Measurements from ENCODE around the gene HIF1A.
"Not testable (repeated sequence)": the region's sequence is repeated elsewhere in the genome, so short reads cannot be mapped to it uniquely, and the experiment has no call there.

Gene HIF1A

GRCh38 chr14:61708693-61709092 is 13.4 kb downstream of the HIF1A start:
- not testable (repeated sequence) for DNase-seq (ENCODE audit: low read depth)

GRCh38 chr14:61710853-61711817 is 15.8 kb downstream of the HIF1A start:
- no peak for DNase-seq (ENCODE audit: low read depth)

GRCh38 chr14:61712137-61712536 is 16.8 kb downstream of the HIF1A start:
- DNase-seq (ENCODE audit: low read depth): no peak

- DNase-seq (ENCODE audit: low read depth): no peak
Observed at GRCh38 chr14:61713724-61714437, 18.6 kb downstream of the HIF1A start.

- no peak for DNase-seq (ENCODE audit: low read depth)
Observed at GRCh38 chr14:61716956-61717355, 21.6 kb downstream of the HIF1A start.

- DNase-seq (ENCODE audit: low read depth): no peak
Observed at GRCh38 chr14:61718039-61718438, 22.7 kb downstream of the HIF1A start.

- DNase-seq (ENCODE audit: low read depth): no peak
Observed at GRCh38 chr14:61719344-61720293, 24.3 kb downstream of the HIF1A start.

- DNase-seq (ENCODE audit: low read depth): no peak
Observed at GRCh38 chr14:61720294-61720661, 25.0 kb downstream of the HIF1A start.

GRCh38 chr14:61720741-61721140 is 25.4 kb downstream of the HIF1A start:
- DNase-seq (ENCODE audit: low read depth): no peak

GRCh38 chr14:61724133-61724532 is 28.8 kb downstream of the HIF1A start:
- no peak for DNase-seq (ENCODE audit: low read depth)

GRCh38 chr14:61726778-61727658 is 31.7 kb downstream of the HIF1A start:
- DNase-seq (ENCODE audit: low read depth): no peak

GRCh38 chr14:61730756-61731373 is 35.6 kb downstream of the HIF1A start:
- no peak for DNase-seq (ENCODE audit: low read depth)

- no peak for DNase-seq (ENCODE audit: low read depth)
Observed at GRCh38 chr14:61733972-61734371, 38.7 kb downstream of the HIF1A start.

- DNase-seq (ENCODE audit: low read depth): no peak
Observed at GRCh38 chr14:61736751-61737150, 41.4 kb downstream of the HIF1A start.

GRCh38 chr14:61737915-61738314 is 42.6 kb downstream of the HIF1A start:
- DNase-seq (ENCODE audit: low read depth): no peak

GRCh38 chr14:61739133-61739532 is 43.8 kb downstream of the HIF1A start:
- no peak for DNase-seq (ENCODE audit: low read depth)

- DNase-seq (ENCODE audit: low read depth): no peak
Observed at GRCh38 chr14:61742371-61742770, 47.1 kb downstream of the HIF1A start.

GRCh38 chr14:61744238-61744637 is 48.9 kb downstream of the HIF1A start:
- no peak for DNase-seq (ENCODE audit: low read depth)

- DNase-seq (ENCODE audit: low read depth): not testable (repeated sequence)
Observed at GRCh38 chr14:61746346-61746745, 51.0 kb downstream of the HIF1A start.

- DNase-seq (ENCODE audit: low read depth): no peak
Observed at GRCh38 chr14:61746881-61747280, 51.6 kb downstream of the HIF1A start.

- no peak for DNase-seq (ENCODE audit: low read depth)
Observed at GRCh38 chr14:61747342-61747741, 52.0 kb downstream of the HIF1A start.

Data from activated T-cell treated with anti-CD3 and anti-CD28 coated beads for 48 hours (primary cell).